GM19467 (cell line): ENCODE data around the gene PRKCSH.
A peak's percentile ranks its signal among the peaks of the same experiment; 100 is the strongest.
"Not testable (repeated sequence)": the region's sequence is repeated elsewhere in the genome, so short reads cannot be mapped to it uniquely, and the experiment has no call there.

Experiments used
- ATAC-seq: cut with Tn5 transposase; IDR thresholded peaks from one replicate; pipeline ENCODE4 v1.9.1; 2021; ENCODE audit warnings: mild to moderate bottlenecking, moderate library complexity; ENCODE audit not compliant: unreplicated experiment

PRKCSH gene

DNA sequence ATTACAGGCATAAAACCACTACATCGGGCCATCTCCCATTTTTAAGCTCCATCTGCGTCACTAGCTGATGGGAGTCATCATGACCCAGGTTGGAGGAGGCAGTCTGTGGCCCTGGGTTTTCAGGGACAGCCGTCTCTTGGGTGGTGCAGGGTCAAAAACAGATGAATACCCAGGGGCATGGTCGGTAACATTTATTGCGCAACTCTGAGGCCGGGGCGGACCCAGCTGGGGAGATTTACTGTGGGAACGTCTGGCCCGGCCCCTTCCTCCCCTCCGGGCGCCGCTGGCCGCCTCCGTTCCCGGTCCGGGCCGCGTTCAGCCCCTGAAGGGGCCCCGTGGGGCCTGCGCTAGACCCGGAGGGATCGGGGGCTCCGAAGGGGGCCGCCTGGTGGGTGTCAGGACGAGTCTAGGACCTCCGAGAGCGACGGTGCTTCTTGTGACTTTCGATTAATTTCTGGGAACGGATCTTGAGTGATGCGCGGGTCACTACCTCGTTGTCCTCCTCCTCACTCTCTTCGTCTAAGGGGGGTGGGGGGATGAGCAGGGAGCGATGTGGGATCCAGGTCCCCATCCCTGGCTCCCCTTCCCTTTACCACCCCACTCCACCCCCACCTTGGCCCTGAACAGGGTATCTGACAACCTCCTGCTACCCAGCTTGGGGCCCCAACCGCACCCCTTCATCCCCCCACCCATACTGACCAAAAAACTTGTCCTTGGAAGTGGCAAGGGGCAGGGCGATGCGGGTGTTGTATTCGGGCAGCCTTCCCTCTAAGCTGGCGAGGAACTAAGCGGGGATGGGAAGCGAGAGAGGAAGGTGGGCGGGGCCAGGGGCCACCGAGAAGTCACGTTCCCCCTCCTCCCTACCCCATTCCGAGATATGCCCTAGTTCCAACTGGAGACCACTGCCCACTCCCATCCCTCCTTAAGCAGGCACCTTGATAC lies 14.7 kb upstream of the PRKCSH start:
- ATAC-seq: no peak

DNA sequence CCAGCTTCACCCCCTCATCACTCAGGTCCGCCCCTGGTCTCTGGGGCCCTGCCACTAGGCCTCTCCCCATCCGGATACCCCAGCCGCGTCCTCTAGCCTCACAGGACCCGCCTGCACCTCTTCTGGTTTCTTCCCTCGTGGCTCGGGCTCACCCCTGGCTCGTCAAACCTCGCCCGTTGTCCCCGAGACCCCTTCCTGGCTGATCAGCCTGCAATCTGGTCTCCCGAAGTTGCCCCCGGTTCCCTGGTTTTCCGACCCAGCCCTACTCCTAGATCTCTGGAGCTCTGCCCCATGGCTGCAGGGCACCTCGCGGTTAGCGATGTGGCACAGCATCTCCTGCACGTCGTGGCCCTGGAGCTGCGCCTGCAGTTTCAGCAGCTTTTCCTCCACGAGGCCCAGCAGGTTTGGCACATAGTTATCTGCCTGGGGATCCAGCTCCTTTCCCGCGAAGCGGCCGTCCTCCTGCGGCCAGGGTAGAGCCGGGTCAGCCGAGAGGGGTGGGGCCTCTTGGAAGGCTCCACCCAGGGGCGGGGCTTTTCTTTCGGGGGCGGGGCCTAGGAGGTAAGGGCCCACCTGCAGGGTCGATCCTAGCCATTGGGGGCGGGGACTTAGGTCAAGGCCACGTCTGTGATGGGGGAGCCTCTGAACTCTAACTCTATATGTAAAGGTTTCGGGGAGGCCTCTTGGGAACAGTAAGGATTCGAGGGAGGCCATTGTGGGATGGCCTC lies 13.9 kb upstream of the PRKCSH start:
- ATAC-seq: peak; percentile 26

DNA sequence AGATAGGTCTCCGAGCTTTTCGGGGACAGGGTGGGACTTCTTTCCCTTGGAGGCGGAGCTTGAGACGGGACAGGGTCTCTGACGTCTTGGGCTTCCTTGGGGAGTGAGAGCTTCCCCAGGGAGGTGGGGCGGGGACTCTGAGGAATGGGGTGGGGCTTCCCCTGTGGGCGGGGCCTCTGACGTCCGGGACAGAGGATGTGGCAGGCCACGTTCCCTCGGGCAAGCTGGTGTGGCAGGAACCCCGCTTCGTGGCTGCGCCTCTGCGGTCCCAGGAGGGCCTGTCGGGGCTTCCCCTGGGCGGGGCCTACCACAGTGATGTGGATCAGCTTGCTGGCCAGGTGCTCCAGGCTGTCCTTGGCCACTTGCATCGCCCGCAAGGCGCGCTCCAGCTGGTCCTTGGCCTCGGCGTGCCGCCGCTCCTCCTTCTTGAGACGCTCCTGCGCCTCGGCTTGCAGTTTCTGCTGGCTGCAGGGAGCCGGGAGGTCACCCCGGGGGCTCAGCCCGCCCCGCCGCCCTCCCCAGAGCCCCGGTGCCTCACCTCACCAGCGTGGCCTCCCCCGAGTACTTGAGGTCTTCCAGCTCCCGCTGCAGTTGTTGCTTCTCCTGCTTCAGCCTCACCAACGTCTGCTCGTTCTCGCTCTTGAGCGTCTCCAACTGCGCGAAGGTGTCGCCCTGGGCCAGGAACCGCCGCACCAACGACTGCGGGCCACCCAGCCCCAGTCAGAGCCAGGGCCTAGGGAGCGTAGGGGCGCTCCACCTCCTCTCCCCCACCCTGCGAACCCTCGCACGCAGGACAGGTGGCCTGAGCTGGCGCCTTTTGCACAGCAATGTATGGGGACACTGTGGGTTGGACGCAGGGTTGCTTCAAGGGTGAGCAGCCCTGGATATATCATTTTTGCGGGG lies 13.0 kb upstream of the PRKCSH start:
- peak; percentile 50 for ATAC-seq

DNA sequence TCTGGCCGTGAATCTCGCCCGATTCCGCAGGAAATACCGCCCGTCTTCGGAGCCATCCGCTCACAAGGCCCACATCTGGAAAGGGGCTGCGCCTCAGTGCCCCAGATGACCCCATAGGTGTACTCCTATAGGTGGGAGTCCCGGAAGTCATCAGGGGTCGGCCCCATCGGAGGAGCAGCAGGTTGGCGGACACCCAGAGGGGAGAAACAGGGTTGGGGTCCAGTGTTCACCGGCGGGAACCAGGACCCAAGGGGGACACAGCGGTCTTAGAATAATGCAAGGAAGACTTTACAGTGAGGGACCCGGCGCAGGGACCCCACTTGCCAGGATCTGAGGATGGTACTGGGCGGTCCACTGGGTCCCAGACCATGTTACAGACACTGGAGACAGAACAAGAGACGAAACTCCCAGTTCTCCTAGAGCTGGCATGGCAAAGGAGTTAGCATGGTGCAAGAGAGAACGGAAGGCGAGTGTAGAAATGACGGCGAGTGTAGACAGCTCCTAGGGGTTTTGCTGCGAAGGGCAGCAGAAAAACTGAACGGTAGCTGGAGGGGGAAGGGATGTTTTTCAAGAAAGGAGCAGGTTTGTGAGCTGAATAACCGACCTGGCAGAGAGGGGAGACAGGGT lies 12.2 kb upstream of the PRKCSH start:
- no peak for ATAC-seq

DNA sequence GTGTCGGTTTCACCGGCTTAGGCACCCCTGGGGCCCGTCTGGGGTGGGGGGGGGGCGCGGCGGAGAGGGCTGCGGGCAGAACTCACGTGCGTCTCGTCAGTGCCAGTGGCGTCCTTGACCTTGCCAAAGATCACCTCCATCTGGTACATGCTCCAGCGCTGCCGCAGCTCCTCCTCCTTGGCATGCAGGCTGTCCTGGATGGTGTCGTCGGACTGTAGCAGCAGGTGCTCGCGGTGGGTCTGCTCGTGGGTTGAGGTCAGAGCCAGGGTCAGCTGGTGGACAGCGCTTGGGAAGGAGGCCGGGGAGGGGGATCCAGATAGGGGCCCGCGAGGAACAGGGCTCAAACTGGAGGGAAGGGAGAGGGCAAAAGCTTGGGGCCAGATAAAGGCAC lies 11.6 kb upstream of the PRKCSH start:
- ATAC-seq: no peak

DNA sequence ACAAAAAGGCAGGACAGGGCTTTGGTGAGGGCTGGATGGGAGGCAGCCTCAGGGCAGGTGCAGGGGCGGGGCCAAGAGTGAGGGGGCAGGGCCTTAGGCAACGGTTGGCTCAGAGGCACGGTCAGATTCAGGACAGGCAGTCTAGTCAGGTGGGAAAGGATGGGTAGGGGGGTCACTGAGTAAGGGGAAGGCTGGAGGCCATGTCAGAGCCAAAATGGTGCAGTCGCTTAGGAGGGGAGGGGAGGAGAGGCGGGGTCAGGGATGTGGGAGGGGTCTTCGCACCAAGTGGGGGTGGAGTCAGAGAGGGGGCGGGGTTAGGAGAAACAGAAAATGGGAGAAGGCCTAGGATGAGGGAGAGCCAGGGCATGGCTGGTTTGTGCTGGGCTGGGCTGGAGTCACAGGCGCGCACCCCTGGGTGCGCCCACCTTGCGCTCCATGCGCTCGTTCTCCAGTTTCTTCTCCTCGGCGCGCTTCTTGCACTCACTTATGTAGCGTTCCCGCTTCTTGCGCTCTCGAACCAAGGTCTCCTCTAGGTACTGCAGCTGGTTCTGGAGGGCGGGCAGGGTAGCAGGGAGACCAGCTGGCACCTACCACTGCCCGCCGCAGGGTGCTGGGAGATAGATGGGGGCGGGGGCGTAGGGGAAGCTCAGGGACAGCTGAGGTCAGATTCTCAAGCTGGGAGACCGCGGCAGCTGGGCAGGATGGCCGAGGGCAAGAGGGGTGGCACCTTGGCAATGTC lies 9.5 kb upstream of the PRKCSH start:
- no peak for ATAC-seq

DNA sequence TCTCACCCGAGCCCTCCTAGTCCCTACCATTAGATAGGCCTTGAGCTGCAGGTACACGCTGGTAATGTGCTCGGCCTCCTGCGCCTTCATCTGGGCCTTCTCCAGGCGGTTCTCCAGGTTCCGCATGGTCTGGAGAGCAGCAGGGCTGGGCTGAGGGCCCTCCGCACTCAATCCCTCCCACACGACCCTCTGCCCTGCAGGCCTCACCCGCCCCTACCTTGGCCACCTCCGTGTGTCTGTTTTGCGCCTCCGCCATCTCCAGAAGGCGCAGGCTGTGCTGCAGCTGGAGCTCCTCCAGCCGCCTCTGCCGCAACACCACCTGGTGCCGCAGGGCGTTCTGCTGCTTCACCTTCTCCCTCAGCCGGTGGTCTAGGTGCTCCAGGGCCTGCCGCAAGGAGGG lies 8.8 kb upstream of the PRKCSH start:
- no peak for ATAC-seq

DNA sequence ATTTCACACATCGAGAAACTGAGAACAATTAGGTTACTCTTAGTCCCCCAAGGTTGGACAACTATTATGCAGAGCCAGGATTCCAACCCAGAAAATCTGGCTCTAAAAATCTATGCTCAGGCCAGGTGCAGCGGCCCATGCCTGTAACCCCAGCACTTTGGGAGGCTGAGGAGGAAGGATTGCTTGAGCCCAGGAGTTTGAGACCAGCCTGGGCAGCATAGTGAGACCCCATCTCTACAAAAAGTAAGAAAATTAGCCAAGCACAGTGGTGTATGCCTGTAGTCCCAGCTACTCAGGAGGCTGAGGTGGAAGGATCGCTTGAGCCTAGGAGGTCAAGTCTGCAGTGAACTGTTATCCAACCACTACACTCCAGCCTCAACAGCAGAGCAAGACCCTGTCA lies 1.9 kb upstream of the PRKCSH start:
- not testable (repeated sequence) for ATAC-seq

DNA sequence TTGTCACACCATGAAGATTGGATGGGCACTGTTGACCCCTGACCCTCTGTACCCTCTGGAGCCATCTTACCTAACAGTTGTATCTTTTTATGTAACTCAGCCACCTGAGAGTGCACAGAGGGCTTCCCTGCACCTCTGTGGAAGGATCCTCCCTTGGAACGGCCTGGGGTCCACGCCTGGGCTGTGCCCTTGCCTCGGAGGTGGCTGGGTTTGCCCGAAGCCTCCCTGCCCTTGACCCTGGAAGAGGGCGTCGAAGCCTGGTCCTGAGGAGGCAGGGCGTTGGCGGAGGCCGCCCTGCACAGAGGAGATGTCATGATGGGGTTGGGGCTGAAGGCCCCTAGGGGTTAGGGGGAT lies 755 bp upstream of the PRKCSH start:
- ATAC-seq: peak; percentile 19

DNA sequence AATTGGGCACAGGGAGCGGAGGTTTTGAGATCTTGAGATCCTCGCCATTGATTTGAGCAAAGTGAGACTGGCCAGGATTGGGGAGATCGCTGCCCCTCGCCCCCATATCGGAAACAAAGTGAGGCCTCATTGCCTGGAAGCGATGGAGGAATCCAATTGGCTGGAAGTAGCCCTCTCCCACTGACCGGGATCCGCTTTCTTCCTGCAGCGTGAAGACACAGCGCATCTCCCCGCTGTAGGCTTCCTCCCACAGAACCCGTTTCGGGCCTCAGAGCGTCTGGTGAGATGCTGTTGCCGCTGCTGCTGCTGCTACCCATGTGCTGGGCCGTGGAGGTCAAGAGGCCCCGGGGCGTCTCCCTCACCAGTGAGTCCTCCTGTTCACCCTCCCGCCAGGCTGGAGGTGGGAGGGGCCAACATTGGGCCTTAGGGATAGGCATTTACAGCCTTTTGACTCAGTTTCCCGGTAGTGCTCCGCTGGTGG lies 438 bp downstream of the PRKCSH start:
- ATAC-seq: no peak

DNA sequence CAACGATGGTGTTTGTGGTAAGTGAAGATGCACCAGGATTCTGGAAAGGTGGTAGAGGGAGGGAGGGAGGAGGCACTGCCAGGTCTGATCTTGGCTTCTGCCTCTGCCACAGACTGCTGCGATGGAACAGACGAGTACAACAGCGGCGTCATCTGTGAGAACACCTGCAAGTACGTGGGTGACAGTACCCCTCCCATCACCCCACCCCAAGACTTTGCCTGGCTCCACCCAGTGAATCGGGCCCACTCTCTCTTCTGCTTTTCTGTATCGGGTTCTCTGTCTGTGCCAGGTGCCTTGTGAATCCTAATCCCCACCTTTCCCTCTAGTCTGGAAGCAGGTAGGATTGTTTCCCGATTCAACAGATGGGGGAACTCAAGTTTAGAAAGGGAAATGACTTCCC lies 2.5 kb downstream of the PRKCSH start:
- ATAC-seq: no peak

DNA sequence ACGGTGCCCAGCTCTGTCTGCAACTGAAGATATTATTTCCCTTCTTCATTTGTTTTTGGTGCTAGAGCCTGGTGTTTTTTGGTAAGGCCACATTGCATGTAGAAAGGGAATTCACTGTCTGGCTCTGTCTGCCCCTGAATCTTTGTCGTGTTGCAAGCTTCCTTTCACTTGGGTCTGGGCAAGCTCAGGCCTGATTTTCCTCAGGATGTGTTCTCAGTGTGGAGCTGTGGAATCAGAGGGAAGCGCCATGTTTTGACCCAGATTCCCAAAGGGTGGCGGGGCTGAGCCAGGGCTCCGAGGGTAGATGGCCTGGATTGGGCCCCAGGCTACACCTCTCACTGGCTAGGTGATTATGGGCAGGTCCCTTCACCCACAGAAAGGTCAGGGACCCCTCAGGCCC lies 8.6 kb downstream of the PRKCSH start:
- no peak for ATAC-seq

DNA sequence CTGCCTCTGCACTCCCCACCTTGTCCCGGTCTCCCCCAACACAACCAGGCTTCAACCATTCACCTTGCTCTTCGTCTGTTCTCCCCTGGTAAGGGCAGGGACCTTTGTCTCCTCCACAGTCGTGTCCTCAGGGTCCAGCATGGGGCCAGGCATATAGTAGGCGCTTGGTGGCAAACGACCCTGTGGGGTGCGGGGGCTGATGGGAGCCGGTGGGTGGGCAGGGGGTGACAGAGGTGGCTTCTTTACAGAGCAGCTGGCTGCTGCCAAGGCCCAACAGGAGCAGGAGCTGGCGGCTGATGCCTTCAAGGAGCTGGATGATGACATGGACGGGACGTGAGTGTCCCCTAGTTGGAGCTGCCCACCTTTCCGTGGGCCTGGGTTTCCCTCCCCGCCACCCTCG lies 9.7 kb downstream of the PRKCSH start:
- no peak for ATAC-seq

DNA sequence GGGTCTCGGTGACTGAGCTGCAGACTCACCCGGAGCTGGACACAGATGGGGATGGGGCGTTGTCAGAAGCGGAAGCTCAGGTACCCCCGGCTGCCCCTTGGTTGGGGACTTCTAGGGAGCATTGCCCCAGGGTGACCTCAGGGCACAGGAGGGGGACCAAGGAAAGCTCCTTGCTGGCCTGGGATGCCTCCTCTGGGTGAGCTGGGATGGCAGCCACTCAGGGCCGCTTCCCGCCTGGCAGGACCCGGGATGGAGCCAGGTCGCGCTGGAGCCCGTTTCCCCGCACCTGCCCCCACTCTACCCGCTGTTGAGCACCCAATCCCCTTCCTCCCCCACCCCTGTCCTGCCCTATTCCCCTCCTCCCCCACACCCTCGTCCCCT lies 10.8 kb downstream of the PRKCSH start:
- ATAC-seq: no peak

DNA sequence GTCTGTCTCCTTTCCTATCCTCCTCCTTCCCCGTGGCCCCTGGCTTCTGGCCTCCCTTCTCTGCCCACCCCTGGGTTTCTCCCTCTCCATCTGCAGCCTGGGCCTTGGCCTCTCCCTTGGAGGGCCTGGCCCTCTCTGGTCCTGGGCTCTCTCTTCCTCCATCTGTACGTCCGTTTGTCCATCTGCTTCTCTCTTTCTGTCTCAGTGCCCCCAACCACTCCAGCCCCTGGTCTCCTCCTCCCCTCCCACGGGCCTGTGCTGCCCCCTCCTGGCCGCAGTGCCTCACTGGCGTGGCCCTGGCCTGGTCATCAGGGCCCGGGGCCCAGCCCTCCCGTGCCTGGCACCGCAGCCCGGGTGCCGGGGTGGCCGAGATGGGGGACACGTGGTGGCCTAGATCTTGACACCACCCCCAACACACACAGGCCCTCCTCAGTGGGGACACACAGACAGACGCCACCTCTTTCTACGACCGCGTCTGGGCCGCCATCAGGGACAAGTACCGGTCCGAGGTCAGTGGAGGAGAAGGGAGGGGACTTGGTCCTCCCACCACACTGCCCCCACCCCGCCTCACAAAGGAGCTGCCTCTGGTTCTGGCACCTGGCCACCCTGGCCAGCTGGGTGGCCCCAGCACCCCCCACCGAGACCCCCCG lies 11.3 kb downstream of the PRKCSH start:
- ATAC-seq: no peak

DNA sequence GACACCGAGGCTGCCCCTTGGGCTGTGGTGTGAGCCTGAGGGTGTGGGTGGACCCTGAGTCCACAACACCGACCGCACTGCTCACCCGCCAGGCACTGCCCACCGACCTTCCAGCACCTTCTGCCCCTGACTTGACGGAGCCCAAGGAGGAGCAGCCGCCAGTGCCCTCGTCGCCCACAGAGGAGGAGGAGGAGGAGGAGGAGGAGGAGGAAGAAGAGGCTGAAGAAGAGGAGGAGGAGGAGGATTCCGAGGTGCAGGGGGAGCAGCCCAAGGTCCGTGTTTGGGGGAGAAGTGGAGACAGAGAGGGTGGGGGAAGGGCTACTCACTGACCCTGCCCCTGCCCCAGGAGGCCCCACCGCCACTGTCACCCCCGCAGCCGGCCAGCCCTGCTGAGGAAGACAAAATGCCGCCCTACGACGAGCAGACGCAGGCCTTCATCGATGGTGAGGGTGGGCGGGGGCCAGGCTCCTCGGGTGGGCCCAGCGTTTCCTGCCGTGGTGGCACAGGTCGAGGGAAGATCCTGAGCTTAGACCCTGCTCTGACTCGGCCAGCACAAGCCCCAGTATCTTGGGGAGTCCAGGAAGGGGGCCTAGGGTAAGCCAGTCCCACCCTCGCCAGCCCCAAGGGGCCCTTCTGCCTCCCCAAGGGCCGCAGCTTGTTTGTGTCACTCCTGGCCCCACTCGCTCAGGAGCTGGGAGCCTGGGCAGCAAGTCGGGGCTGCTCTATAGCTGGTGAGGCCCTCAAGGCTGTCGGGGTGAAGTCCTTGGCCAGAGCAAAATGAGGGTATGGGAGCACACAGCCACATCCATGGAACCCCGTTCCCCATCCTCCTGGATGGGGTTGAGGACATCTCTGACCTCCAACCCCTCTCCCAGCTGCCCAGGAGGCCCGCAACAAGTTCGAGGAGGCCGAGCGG lies 12.2 kb downstream of the PRKCSH start:
- no peak for ATAC-seq

DNA sequence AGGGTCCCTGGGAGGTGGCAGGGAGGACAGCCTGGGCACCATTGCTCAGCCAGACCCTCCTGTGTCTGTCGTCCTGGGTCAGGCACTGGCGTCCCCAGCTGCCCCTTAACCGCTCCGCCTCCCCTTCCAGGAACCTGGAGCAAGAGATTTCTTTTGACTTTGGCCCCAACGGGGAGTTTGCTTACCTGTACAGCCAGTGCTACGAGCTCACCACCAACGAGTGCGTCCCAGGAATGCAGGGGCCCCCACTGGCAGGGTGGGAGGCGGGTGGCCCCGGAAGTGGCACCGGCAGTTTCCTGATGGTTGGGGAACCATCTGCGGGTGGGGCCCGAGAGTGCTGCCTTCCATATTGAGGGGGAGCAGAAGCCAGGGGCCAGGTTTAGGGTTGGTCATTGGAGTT lies 13.0 kb downstream of the PRKCSH start:
- ATAC-seq: no peak

DNA sequence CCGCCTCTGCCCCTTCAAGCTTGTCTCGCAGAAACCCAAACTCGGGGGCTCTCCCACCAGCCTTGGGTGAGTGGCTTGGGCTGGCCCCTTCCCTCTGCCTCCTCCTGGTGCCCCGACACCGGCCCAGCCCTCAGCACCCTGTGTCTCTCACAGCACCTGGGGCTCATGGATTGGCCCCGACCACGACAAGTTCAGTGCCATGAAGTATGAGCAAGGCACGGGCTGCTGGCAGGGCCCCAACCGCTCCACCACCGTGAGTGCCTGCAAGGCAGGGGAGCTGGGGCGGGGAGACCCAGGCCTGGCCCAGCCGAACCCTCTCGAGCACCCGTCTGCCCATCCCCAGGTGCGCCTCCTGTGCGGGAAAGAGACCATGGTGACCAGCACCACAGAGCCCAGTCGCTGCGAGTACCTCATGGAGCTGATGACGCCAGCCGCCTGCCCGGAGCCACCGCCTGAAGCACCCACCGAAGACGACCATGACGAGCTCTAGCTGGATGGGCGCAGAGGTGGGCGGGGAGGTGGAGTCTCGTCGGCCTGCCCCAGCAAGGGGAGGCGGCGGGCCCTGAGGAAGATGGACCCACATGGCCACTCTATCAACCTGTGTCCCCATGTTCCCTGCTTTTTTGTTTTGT lies 13.6 kb downstream of the PRKCSH start:
- ATAC-seq: no peak
